ENCODE measurements around the gene TTC7B. TPM values are rescaled to one million over a fixed set of nuclear protein-coding genes. Genes with fewer than 3 reads are reported as not detected.

The TTC7B gene
- total and polyA plus RNA-seq, 2 donors (not counting 3 experiments of a cell fraction or from before 2014, with no cell fraction given), result 46.8 to 76.5 TPM

DNA sequence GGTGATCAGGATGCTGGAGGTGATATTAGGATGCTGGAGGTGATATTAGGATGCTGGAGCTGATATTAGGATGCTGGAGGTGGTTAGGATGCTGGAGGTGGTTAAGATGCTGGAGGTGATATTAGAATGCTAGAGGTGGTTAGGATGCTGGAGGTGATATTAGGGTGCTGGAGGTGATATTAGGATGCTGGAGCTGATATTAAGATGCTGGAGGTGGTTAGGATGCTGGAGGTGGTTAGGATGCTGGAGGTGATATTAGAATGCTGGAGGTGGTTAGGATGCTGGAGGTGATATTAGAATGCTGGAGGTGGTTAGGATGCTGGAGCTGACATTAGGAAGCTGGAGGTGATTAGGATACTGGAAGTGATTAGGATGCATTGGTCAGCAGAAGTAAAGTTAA lies 318.0 kb downstream of the TTC7B start:
- ChIA-PET CTCF (interaction anchor here (1.0 to 1.2 kb wide), 2 partner anchors 11 to 13 kb away, joined by 3 read pairs; no protein-coding TSS in a partner anchor), POLR2A (no interaction called here)
- Histone ChIP-seq H3K9ac (replicated peaks; ENCODE audit: extremely low read depth, insufficient read depth, low read length) (no peak overlapping the region), H4K20me1 (replicated peaks; ENCODE audit: control insufficient read depth, extremely low read depth, insufficient read depth, low read length) (no peaks in the 10 kb centered on the region), H3K79me2 (ENCODE audit: control insufficient read depth, insufficient read depth, low read length) (no peaks in the 10 kb centered on the region), H3K4me2 (ENCODE audit: insufficient read depth, low read length) (no peak overlapping the region), H3K4me3 (replicated peaks in 1 of 3; ENCODE audit: insufficient read depth in 1 of 3, low read depth in 1 of 3, low read length in 3 of 3) (no peak overlapping the region), H3K4me1 (ENCODE audit: control insufficient read depth, extremely low read depth, insufficient read depth, low read length) (no peaks in the 10 kb centered on the region), H3K36me3 (ENCODE audit: control insufficient read depth in 2 of 2, extremely low read depth in 1 of 2, insufficient read depth in 2 of 2, low read length in 2 of 2) (no peaks in the 10 kb centered on the region), H3K9me1 (replicated peaks; ENCODE audit: control insufficient read depth, extremely low read depth, insufficient read depth, low read length) (no peaks in the 10 kb centered on the region), H3K27ac (ENCODE audit: insufficient read depth, low read depth, low read length) (no peak overlapping the region), H3K27me3 (ENCODE audit: control insufficient read depth in 2 of 2, insufficient read depth in 2 of 2, low read length in 2 of 2) (peaks cover 0 to 3% of the 10 kb centered on the region in 2 experiments), H3K9me3 (replicated peaks; ENCODE audit: control insufficient read depth, insufficient read depth, low read length) (no peaks in the 10 kb centered on the region), H2AFZ (ENCODE audit: low read depth, low read length) (no peak overlapping the region)
- intact Hi-C loops (cut with micrococcal nuclease), result no loop called here
- dilution Hi-C loops (cut with MboI; ENCODE audit: extremely low pct_ligation_motif_present, low sequenced_read_pairs), result no loop called here
- FAIRE-seq (no peak), DNase-seq (ENCODE audit: low read depth, low spot score) (no peak)
- TF ChIP-seq, protein P1, sequence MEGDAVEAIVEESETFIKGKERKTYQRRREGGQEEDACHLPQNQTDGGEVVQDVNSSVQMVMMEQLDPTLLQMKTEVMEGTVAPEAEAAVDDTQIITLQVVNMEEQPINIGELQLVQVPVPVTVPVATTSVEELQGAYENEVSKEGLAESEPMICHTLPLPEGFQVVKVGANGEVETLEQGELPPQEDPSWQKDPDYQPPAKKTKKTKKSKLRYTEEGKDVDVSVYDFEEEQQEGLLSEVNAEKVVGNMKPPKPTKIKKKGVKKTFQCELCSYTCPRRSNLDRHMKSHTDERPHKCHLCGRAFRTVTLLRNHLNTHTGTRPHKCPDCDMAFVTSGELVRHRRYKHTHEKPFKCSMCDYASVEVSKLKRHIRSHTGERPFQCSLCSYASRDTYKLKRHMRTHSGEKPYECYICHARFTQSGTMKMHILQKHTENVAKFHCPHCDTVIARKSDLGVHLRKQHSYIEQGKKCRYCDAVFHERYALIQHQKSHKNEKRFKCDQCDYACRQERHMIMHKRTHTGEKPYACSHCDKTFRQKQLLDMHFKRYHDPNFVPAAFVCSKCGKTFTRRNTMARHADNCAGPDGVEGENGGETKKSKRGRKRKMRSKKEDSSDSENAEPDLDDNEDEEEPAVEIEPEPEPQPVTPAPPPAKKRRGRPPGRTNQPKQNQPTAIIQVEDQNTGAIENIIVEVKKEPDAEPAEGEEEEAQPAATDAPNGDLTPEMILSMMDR (IDR thresholded peaks at IDR 0.05; ENCODE audit: extremely low read depth in 1 of 2, insufficient read depth in 1 of 2, low read depth in 1 of 2, low read length in 2 of 2), result no peak
- TF ChIP-seq EZH2 (IDR thresholded peaks at IDR 0.05; ENCODE audit: borderline replicate concordance, low read depth, low read length, severe bottlenecking), result no peak
- TF ChIP-seq MAX (IDR thresholded peaks at IDR 0.05; ENCODE audit: insufficient read depth, insufficient read length), result no peak
- no peak for TF ChIP-seq JUN (IDR thresholded peaks at IDR 0.05; ENCODE audit: borderline replicate concordance, insufficient read depth, insufficient read length, low read depth)
- no peak for TF ChIP-seq MYC (IDR thresholded peaks at IDR 0.05; ENCODE audit: low read depth, low read length)
- no peak for TF ChIP-seq POLR2A (IDR thresholded peaks at IDR 0.05; ENCODE audit: low read depth, low read length)
- TF ChIP-seq POLR2AphosphoS5 (IDR thresholded peaks at IDR 0.05; ENCODE audit: insufficient read depth, low read depth, low read length), result no peak
- TF ChIP-seq GATA2 (IDR thresholded peaks at IDR 0.05; ENCODE audit: insufficient read depth, insufficient read length, low read depth, low read length), result no peak
- TF ChIP-seq FOS (IDR thresholded peaks at IDR 0.05; ENCODE audit: borderline replicate concordance, insufficient read depth, low read length), result no peak
- BruUV-seq (replicated peaks), result no TSS peak

All from endothelial cell of umbilical vein (primary cell).